PC-3 (cell line): Measurements from ENCODE around the gene PHACTR2. TPM values are rescaled to one million over a fixed set of nuclear protein-coding genes. Genes with fewer than 3 reads are reported as not detected.

Experiments used
- ATAC-seq: fragments of 200-7000 bp; cut with Tn5 transposase; 2 replicates; pipeline ENCODE4 v1.9.1; 2020; ENCODE audit warnings: mild to moderate bottlenecking, moderate library complexity
- BruUV-seq: library from RNA; stranded (reverse); fragments of 400-500 nt; replicated peaks from 2 replicates; lab custom pipeline; 2021; lab: Mats Ljungman, UMichigan
- CTCF ChIA-PET: fragments of 300-600 bp; sonication (Branson Sonifier 250); formaldehyde crosslinking; loops from one replicate; lab custom pipeline; 2022; ENCODE audit warnings: antibody characterized with exemption; lab: Charles Lee
- POLR2A ChIA-PET: fragments of 300-600 bp; sonication (Branson Sonifier 250); formaldehyde crosslinking; loops from one replicate; lab custom pipeline; 2022; ENCODE audit warnings: antibody characterized with exemption; ENCODE audit not compliant: unreplicated experiment; lab: Charles Lee
- DNase-seq: peaks from one replicate; pipeline ENCODE4 v3.0.0-alpha.2; 2015
- H2AFZ ChIP-seq: fragments of 300-600 bp; sonication (generic); 2 replicates; pipeline ENCODE4 v1.6.0; 2016; ENCODE audit warnings: antibody characterized with exemption, low read length
- H3F3A ChIP-seq: fragments of 300-600 bp; sonication (generic); one replicate; pipeline ENCODE4 v1.6.0; 2017; ENCODE audit warnings: antibody characterized with exemption, low read length, control low read depth, mild to moderate bottlenecking; ENCODE audit not compliant: unreplicated experiment
- H3K27ac ChIP-seq: fragments of 300-600 bp; sonication (generic); 2 replicates; pipeline ENCODE4 v1.5.1; 2016; ENCODE audit warnings: mild to moderate bottlenecking, low read length
- H3K27me3 ChIP-seq: fragments of 300-600 bp; sonication (generic); 2 replicates; pipeline ENCODE4 v1.6.1; 2016; ENCODE audit warnings: low read length, mixed read lengths
- H3K36me3 ChIP-seq: fragments of 300-600 bp; sonication (generic); 2 replicates; pipeline ENCODE4 v1.6.1; 2016; ENCODE audit warnings: low read depth, mixed run types, low read length, mixed read lengths
- H3K4me1 ChIP-seq: fragments of 300-600 bp; sonication (generic); 2 replicates; pipeline ENCODE4 v1.5.1; 2016; ENCODE audit warnings: low read length; ENCODE audit not compliant: insufficient read depth
- H3K4me2 ChIP-seq: fragments of 300-600 bp; sonication (generic); 2 replicates; pipeline ENCODE4 v1.6.0; 2016; ENCODE audit warnings: low read length
- H3K4me3 ChIP-seq: fragments of 300-600 bp; sonication (generic); 2 replicates; pipeline ENCODE4 v1.5.1; 2016; ENCODE audit warnings: mild to moderate bottlenecking, low read length, mixed read lengths
- H3K79me2 ChIP-seq: fragments of 300-600 bp; sonication (generic); 2 replicates; pipeline ENCODE4 v1.6.1; 2017; ENCODE audit warnings: low read length, mixed read lengths
- H3K9ac ChIP-seq: fragments of 300-600 bp; sonication (generic); 2 replicates; pipeline ENCODE4 v1.6.0; 2016; ENCODE audit warnings: mild to moderate bottlenecking, low read length
- H3K9me2 ChIP-seq: fragments of 300-600 bp; sonication (generic); replicated peaks from 2 replicates; pipeline ENCODE4 v1.6.1; 2016; ENCODE audit warnings: mixed run types, low read length, mixed read lengths
- H3K9me3 ChIP-seq: fragments of 300-600 bp; sonication (generic); 2 replicates; pipeline ENCODE4 v1.6.1; 2016; ENCODE audit warnings: low read length, mixed read lengths
- H4K20me1 ChIP-seq: fragments of 300-600 bp; sonication (generic); 2 replicates; pipeline ENCODE4 v1.6.1; 2016; ENCODE audit warnings: low read length, mixed read lengths
- EZH2 ChIP-seq: fragments of 300-600 bp; sonication (generic); IDR thresholded peaks from one replicate; pipeline ENCODE4 v1.6.1; 2017; ENCODE audit warnings: antibody characterized with exemption, mild to moderate bottlenecking, low read length; ENCODE audit not compliant: unreplicated experiment
- EZH2phosphoT487 ChIP-seq: fragments of 300-600 bp; sonication (generic); IDR thresholded peaks from 2 replicates; pipeline ENCODE4 v1.6.1; 2018; ENCODE audit warnings: mild to moderate bottlenecking, antibody characterized with exemption, low read length, borderline replicate concordance
- intact Hi-C: fragments of 100-400 bp; cut with micrococcal nuclease; formaldehyde crosslinking; loops from 2 replicates; pipeline ENCODE4 v1.9.0; 2023
- total RNA-seq: library from RNA; depleted of rRNA; stranded (reverse); fragments of >200 nt; gene quantifications from 2 replicates; pipeline ENCODE4 v1.2.3, GENCODE V29; 2014
- TF ChIP-seq, protein P1 (sequence below): fragments of 300-600 bp; sonication (generic); conservative IDR thresholded peaks from 2 replicates; pipeline ENCODE4 v1.5.1; 2017; ENCODE audit warnings: antibody characterized with exemption, low read depth, mild to moderate bottlenecking, low read length

The PHACTR2 gene
- total RNA-seq, 1 experiment from 2014 or later, result 19.4 TPM

DNA sequence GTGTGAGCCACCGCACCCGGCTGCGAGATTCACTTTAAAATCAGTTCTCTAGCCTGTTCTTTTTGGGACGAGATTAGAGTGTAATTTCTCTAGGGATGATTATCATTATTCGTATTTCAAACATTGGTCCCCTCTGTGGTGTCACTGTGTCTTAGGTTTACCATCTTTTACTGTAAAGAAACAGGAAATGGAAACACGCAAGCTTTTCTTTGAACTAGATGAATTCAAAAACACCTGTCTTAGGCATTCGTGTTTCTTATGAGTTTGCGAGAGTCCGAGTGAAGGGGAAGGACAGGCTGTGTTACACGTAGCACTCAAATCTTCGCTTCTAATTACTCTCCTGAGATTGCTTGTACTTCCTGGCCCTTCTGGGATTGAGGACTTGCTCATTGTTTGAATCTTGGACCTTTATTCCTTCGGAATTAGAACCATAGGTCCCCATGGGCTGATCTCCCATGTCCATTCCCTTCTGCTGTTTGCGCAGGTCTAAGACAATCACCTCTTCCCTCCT, 61.6 kb downstream of the PHACTR2 start:
- intact Hi-C loops, result no loop called here
- H3K36me3 ChIP-seq, result no peaks in the 10 kb centered on the region
- H3K4me1 ChIP-seq, result peaks cover 4% of the 10 kb centered on the region
- H3K9me3 ChIP-seq, result no peaks in the 10 kb centered on the region
- no peaks in the 10 kb centered on the region for H3K79me2 ChIP-seq
- ATAC-seq (no peak), DNase-seq (no peak)
- H3F3A ChIP-seq, result no peaks in the 10 kb centered on the region
- no TSS peak for BruUV-seq
- H3K4me3 ChIP-seq, result no peak overlapping the region
- no peaks in the 10 kb centered on the region for H3K27me3 ChIP-seq
- no peaks in the 10 kb centered on the region for H3K9me2 ChIP-seq
- H3K27ac ChIP-seq, result no peak overlapping the region
- no peaks in the 10 kb centered on the region for H4K20me1 ChIP-seq
- ChIA-PET CTCF (no interaction called here), POLR2A (no interaction called here)
- no peak overlapping the region for H3K9ac ChIP-seq
- TF ChIP-seq EZH2 (no peak), EZH2phosphoT487 (no peak)
- TF ChIP-seq, protein P1, sequence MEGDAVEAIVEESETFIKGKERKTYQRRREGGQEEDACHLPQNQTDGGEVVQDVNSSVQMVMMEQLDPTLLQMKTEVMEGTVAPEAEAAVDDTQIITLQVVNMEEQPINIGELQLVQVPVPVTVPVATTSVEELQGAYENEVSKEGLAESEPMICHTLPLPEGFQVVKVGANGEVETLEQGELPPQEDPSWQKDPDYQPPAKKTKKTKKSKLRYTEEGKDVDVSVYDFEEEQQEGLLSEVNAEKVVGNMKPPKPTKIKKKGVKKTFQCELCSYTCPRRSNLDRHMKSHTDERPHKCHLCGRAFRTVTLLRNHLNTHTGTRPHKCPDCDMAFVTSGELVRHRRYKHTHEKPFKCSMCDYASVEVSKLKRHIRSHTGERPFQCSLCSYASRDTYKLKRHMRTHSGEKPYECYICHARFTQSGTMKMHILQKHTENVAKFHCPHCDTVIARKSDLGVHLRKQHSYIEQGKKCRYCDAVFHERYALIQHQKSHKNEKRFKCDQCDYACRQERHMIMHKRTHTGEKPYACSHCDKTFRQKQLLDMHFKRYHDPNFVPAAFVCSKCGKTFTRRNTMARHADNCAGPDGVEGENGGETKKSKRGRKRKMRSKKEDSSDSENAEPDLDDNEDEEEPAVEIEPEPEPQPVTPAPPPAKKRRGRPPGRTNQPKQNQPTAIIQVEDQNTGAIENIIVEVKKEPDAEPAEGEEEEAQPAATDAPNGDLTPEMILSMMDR, result no peak
- H3K4me2 ChIP-seq, result no peak overlapping the region
- H2AFZ ChIP-seq, result no peak overlapping the region

DNA sequence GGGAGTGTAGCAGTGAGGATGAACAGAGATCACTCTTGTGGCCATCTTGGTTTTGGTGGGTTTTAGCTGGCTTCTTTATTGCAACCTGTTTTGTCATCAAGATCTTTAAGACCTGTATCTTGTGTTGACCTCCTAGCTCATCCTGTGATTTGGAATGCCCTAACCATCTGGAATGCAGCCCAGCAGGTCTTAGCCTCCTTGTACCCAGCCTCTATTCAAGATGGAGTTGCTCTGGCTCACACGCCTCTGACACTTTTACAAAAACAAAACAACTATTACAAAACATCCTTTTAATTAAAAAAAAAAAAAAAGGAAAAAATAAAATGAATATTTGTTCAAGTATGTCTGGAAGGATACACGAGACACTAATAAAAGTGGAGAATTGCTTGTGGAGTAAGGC, 62.4 kb downstream of the PHACTR2 start:
- intact Hi-C loops, result loop anchor here (5.0 to 10.0 kb wide), 2 partner anchors 43 to 105 kb away; partner anchors contain the start of gene LTV1

More for the DNA sequence above, 62.4 kb downstream of the PHACTR2 start:
- no peak overlapping the region for H2AFZ ChIP-seq
- H3K9ac ChIP-seq, result no peak overlapping the region
- H3K9me2 ChIP-seq, result no peaks in the 10 kb centered on the region
- no peak overlapping the region for H3K4me3 ChIP-seq
- ATAC-seq (no peak), DNase-seq (no peak)
- H3F3A ChIP-seq, result no peaks in the 10 kb centered on the region
- no peaks in the 10 kb centered on the region for H3K27me3 ChIP-seq
- no peak overlapping the region for H3K4me2 ChIP-seq
- no peaks in the 10 kb centered on the region for H3K9me3 ChIP-seq
- H3K27ac ChIP-seq, result no peak overlapping the region
- H4K20me1 ChIP-seq, result 0 out of 2 replicates have a peak, but pooled peaks cover 2% of the 10 kb centered on the region
- H3K79me2 ChIP-seq, result no peaks in the 10 kb centered on the region
- H3K4me1 ChIP-seq, result peaks cover 12% of the 10 kb centered on the region
- no peaks in the 10 kb centered on the region for H3K36me3 ChIP-seq
- POLR2A ChIA-PET, result no interaction called here
- TF ChIP-seq, protein P1, result no peak
- TF ChIP-seq EZH2 (no peak), EZH2phosphoT487 (no peak)
- no TSS peak for BruUV-seq
- CTCF ChIA-PET, result no interaction called here
